Measurements from ENCODE around the gene MYH4. TPM values are rescaled to one million over a fixed set of nuclear protein-coding genes. Genes with fewer than 3 reads are reported as not detected.
A peak's percentile ranks its signal among the peaks of the same experiment; 100 is the strongest.

The MYH4 gene
- 0.02 TPM in 1 of 2 replicates, not detected in the other for total RNA-seq (2016; rRNA removed; fragmentation: Illumina TruSeq; extraction: Trizol)
- total RNA-seq (2016; cell fraction: cytosol; rRNA removed; fragmentation: Illumina TruSeq; extraction: Trizol; ENCODE audit: low read depth): not detected in 2 replicates
- total RNA-seq (2016; cell fraction: insoluble cytoplasmic fraction; rRNA removed; fragmentation: Illumina TruSeq; extraction: Trizol): 0.02 TPM in 1 of 2 replicates, not detected in the other
- total RNA-seq (2016; cell fraction: membrane; rRNA removed; fragmentation: Illumina TruSeq; extraction: Trizol): 0.03 TPM in 1 of 2 replicates, not detected in the other
- 0.06 TPM in 1 of 2 replicates, not detected in the other for total RNA-seq (2016; cell fraction: nucleus; rRNA removed; fragmentation: Illumina TruSeq; extraction: Trizol)
- polyA plus RNA-seq (2011; rRNA removed): 0.01 TPM in 1 of 2 replicates, not detected in the other
- polyA plus RNA-seq (2011; cell fraction: cytosol; rRNA removed): 0.01 TPM in 1 of 2 replicates, not detected in the other
- polyA plus RNA-seq (2011; cell fraction: nucleus; rRNA removed): not detected in 2 replicates
- 0.03 TPM in 1 of 2 replicates, not detected in the other for polyA plus RNA-seq (2012)
- polyA plus RNA-seq (2016; cell fraction: cytosol; fragmentation: Illumina TruSeq; extraction: Trizol; ENCODE audit: low read depth): not detected in 2 replicates
- polyA plus RNA-seq (2016; cell fraction: insoluble cytoplasmic fraction; fragmentation: Illumina TruSeq; extraction: Trizol; ENCODE audit: low read depth): 0.04 TPM in 1 of 2 replicates, not detected in the other
- polyA plus RNA-seq (2016; cell fraction: membrane; fragmentation: Illumina TruSeq; extraction: Trizol; ENCODE audit: low read depth): not detected in 2 replicates
- not detected in 2 replicates for polyA plus RNA-seq (2016; cell fraction: nucleus; fragmentation: Illumina TruSeq; extraction: Trizol; ENCODE audit: insufficient read depth, low read depth)
- polyA minus RNA-seq (2011; rRNA and poly(A)+ RNA removed; ENCODE audit: low replicate concordance): not detected in 2 replicates
- not detected in 2 replicates for polyA minus RNA-seq (2011; cell fraction: cytosol; rRNA and poly(A)+ RNA removed)
- polyA minus RNA-seq (2011; cell fraction: nucleus; rRNA and poly(A)+ RNA removed): under 0.01 TPM in 1 of 2 replicates, not detected in the other
- Bru-seq, nascent RNA: percentile 12 among the genes with signal in this experiment
- percentile 5 among the genes with signal in this experiment for BruChase-seq, experiment 1, labeled RNA remaining after a 6-hour chase
- percentile 4 among the genes with signal in this experiment for BruChase-seq, experiment 2, labeled RNA remaining after a 2-hour chase
- long read RNA-seq, experiment 1, partial matches to known transcripts: 1 of 1 reads
- long read RNA-seq, experiment 1, other reads (novel, unspliced or antisense): 0 of 1 reads
- long read RNA-seq, experiment 2: 0 reads

DNA sequence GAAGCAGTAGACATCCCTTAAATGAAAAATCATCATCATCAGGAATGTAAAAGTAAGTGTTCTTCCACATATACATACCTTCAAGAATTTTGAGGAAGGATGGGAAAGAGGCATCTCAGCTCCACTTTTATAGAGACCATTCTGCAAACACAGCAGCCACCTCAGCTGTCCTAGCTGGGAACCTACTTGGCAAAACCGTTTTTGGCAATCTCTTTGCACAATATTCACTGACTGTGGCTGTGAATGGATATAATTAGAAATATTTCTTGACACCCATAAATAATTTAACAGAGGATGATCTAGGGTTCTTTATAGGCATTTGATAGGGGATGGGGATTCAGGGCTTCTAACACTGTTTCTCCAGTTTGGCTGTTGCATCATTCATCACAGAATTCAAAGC is at the start of gene MYH4:
TSS of gene MYH4 (minus strand) at position 101 of the 400 bp plus-strand sequence. CDS start 2,814 bp downstream, outside the sequence.
- H3K9ac ChIP-seq (ENCODE audit: insufficient read depth, low read depth, low read length): no peak within 1 kb of the TSS
- H4K20me1 ChIP-seq (ENCODE audit: insufficient read depth, low read length): no peaks in the 10 kb centered on the region
- H3K27me3 ChIP-seq (ENCODE audit: control insufficient read depth in 1 of 2, insufficient read depth in 2 of 2, low read length in 2 of 2): no peaks in the 10 kb centered on the region; a peak in 1 of 5 replicates
- no peak within 1 kb of the TSS for H3K27ac ChIP-seq (ENCODE audit: extremely low read length, insufficient read depth, low read length)
- in situ Hi-C loops (cut with HindIII; ENCODE audit: extremely low pct_ligation_motif_present, low pct_unique_long_range_greater_than_20kb): no loop called here
- no peak for TF ChIP-seq MAZ (IDR thresholded peaks at IDR 0.05; ENCODE audit: borderline replicate concordance, low read depth, low read length)
- TF ChIP-seq MAZ (CRISPR knock-in tag; IDR thresholded peaks at IDR 0.05; ENCODE audit: low read depth): no peak
- no peak for TF ChIP-seq SP2 (CRISPR knock-in tag; IDR thresholded peaks at IDR 0.05)
- TF ChIP-seq ZNF550 (CRISPR knock-in tag; IDR thresholded peaks at IDR 0.05; ENCODE audit: borderline replicate concordance): no peak
- TF ChIP-seq, protein P1, sequence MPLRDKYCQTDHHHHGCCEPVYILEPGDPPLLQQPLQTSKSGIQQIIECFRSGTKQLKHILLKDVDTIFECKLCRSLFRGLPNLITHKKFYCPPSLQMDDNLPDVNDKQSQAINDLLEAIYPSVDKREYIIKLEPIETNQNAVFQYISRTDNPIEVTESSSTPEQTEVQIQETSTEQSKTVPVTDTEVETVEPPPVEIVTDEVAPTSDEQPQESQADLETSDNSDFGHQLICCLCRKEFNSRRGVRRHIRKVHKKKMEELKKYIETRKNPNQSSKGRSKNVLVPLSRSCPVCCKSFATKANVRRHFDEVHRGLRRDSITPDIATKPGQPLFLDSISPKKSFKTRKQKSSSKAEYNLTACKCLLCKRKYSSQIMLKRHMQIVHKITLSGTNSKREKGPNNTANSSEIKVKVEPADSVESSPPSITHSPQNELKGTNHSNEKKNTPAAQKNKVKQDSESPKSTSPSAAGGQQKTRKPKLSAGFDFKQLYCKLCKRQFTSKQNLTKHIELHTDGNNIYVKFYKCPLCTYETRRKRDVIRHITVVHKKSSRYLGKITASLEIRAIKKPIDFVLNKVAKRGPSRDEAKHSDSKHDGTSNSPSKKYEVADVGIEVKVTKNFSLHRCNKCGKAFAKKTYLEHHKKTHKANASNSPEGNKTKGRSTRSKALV (CRISPR knock-in tag; IDR thresholded peaks at IDR 0.05): no peak
- no peak for TF ChIP-seq CHCHD3 (CRISPR knock-in tag; IDR thresholded peaks at IDR 0.05)
- TF ChIP-seq ZNF782 (CRISPR knock-in tag; IDR thresholded peaks at IDR 0.05; ENCODE audit: borderline replicate concordance): no peak
- TF ChIP-seq, protein P2, sequence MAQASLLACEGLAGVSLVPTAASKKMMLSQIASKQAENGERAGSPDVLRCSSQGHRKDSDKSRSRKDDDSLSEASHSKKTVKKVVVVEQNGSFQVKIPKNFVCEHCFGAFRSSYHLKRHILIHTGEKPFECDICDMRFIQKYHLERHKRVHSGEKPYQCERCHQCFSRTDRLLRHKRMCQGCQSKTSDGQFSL (CRISPR knock-in tag; IDR thresholded peaks at IDR 0.05): no peak
- no peak for TF ChIP-seq ZBTB1 (CRISPR knock-in tag; IDR thresholded peaks at IDR 0.05; ENCODE audit: borderline replicate concordance)
- no peak for TF ChIP-seq ZNF558 (CRISPR knock-in tag; IDR thresholded peaks at IDR 0.05; ENCODE audit: borderline replicate concordance)
- no peak for TF ChIP-seq FOXO1 (CRISPR knock-in tag; IDR thresholded peaks at IDR 0.05)
- no peak for TF ChIP-seq ZNF251 (CRISPR knock-in tag; IDR thresholded peaks at IDR 0.05)
- no peak for TF ChIP-seq ZNF484 (CRISPR knock-in tag; IDR thresholded peaks at IDR 0.05; ENCODE audit: borderline replicate concordance, low read depth)
- no peak for TF ChIP-seq MAFF (IDR thresholded peaks at IDR 0.05; ENCODE audit: low read depth, low read length)
- no peak for TF ChIP-seq MBD4 (IDR thresholded peaks at IDR 0.05; ENCODE audit: borderline replicate concordance, low read length)
- TF ChIP-seq TEAD2 (CRISPR knock-in tag; IDR thresholded peaks at IDR 0.05): no peak
- TF ChIP-seq RBAK (CRISPR knock-in tag; IDR thresholded peaks at IDR 0.05): no peak
- TF ChIP-seq ZNF451 (CRISPR knock-in tag; IDR thresholded peaks at IDR 0.05): no peak
- no peak for TF ChIP-seq AKAP8 (CRISPR knock-in tag; IDR thresholded peaks at IDR 0.05)
- no peak for TF ChIP-seq ZNF589 (CRISPR knock-in tag; conservative IDR thresholded peaks at IDR 0.05)
- no peak within 1 kb of the TSS for H3K4me2 ChIP-seq (ENCODE audit: low read depth, low read length)
- H2AFZ ChIP-seq (ENCODE audit: low read length): no peak within 1 kb of the TSS
- FAIRE-seq (no peak), ATAC-seq (no peak), DNase-seq (ENCODE audit: low spot score) (no peak)
- H3K4me1 ChIP-seq (ENCODE audit: insufficient read depth, low read length): no peaks in the 10 kb centered on the region
- POLR2A ChIA-PET: no interaction called here
- WGBS (ENCODE audit: low lambda C conversion rate): 0% methylated on average over 1 of the region's 1 CpG
- H3K36me3 ChIP-seq (replicated peaks in 1 of 2; ENCODE audit: control insufficient read depth in 1 of 2, insufficient read depth in 2 of 2, low read length in 2 of 2): no peaks in the 10 kb centered on the region
- CTCF ChIA-PET (ENCODE audit: low intra/inter-chr PET ratio, low total read pairs): no interaction called here
- no peaks in the 10 kb centered on the region for H3K79me2 ChIP-seq (ENCODE audit: insufficient read depth, low read length)
- no peak within 1 kb of the TSS for H3K4me3 ChIP-seq (replicated peaks in 1 of 3; ENCODE audit: insufficient read depth in 1 of 3, low read depth in 2 of 3, low read length in 3 of 3)
- intact Hi-C loops (cut with micrococcal nuclease; ENCODE audit: unreplicated experiment): no loop called here
- no peaks in the 10 kb centered on the region for H3K9me3 ChIP-seq (ENCODE audit: low read length)
- no TSS peak for BruUV-seq (replicated peaks)
